GM21390 (cell line): ENCODE measurements around the gene TRIM46.
A peak's percentile ranks its signal among the peaks of the same experiment; 100 is the strongest.

Experiments used
- ATAC-seq: cut with Tn5 transposase; IDR thresholded peaks from one replicate; pipeline ENCODE4 v1.9.1; 2021; ENCODE audit not compliant: unreplicated experiment

TRIM46 gene, protein sequence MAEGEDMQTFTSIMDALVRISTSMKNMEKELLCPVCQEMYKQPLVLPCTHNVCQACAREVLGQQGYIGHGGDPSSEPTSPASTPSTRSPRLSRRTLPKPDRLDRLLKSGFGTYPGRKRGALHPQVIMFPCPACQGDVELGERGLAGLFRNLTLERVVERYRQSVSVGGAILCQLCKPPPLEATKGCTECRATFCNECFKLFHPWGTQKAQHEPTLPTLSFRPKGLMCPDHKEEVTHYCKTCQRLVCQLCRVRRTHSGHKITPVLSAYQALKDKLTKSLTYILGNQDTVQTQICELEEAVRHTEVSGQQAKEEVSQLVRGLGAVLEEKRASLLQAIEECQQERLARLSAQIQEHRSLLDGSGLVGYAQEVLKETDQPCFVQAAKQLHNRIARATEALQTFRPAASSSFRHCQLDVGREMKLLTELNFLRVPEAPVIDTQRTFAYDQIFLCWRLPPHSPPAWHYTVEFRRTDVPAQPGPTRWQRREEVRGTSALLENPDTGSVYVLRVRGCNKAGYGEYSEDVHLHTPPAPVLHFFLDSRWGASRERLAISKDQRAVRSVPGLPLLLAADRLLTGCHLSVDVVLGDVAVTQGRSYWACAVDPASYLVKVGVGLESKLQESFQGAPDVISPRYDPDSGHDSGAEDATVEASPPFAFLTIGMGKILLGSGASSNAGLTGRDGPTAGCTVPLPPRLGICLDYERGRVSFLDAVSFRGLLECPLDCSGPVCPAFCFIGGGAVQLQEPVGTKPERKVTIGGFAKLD

GRCh38 chr1:155173478-155174323, at the start of gene TRIM46:
Gene TRIM46 (plus strand): TSS chr1:155173849. CDS start chr1:155173967, 118 bp downstream.
- ATAC-seq, result no peak

DNA sequence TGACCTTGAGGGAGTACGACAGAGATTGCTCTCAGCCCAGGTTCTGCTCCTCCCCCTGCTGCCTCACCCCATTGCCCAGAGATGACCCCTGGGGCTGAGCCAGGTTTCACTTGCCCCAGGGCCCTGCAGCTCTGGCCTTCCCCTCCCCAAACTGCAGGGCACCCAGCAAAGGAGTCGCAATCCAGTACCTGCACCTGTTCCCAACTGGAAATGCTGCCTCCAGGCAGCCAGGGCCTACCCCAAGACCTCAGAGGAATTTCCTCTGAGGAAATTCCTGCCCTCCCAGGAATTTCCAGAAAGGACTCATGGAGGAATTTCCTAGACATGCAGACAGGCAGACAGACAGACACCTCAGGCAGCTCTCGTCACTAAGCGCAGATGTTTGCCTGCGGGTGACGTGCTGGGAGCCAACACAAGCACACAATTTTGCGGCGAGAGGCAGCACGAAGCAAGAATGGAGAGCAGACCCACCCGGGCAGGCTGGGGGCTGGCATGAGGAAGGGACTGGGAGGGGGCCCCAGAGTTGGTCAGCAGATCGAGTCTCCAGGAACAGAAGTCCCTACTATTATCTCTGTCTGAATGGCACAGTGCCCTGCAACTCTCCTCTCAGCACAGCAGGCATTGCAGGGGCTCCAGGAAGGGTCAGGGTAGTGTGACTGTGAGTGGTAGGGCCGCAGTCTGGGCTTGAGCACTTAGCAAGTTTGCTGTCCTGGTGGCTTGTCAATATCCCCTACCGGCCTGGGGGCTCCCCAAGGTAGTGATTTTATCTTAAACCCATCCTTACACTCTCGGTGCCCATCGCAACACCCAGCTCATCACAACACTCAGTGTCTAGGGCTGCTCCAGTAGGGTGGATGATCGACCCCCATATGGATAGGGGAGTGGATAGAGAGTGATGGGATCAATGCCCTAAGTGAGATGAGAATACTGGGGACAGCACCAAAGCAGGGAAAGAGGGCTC, 48.9 kb upstream of the TRIM46 start:
- no peak for ATAC-seq

- no peak for ATAC-seq
Observed at GRCh38 chr1:155125511-155125945, 48.1 kb upstream of the TRIM46 start.

GRCh38 chr1:155125946-155126555, 47.6 kb upstream of the TRIM46 start:
- no peak for ATAC-seq

DNA sequence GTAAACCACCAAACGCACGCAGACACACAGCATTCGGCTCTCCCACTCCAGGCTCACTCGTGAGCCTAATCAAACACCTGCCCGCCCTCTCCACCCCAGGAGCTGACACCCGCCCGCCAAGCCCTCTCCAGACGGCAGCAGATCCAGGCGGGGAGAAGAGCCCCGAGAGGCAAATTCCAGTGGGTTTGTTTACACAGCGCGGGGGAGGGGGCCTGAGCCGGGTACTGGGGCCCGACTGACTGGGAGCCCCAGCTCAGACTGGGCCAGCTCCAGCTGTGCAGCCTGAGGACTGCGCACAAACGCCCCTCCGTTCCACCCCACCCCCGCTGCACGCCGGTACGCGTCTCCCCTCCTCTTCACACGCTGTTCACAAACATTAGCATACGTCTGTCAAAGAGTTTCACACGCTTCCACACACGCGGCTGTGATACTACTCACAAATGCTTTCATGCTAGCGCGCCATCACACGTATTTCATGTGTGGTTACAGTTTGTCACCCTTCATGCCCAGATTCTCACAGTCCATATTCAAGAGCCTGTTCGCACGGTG, 47.0 kb upstream of the TRIM46 start:
- ATAC-seq, result no peak

GRCh38 chr1:155127105-155127966, 46.3 kb upstream of the TRIM46 start, which contains the start of gene EFNA1:
Gene EFNA1 (plus strand): TSS chr1:155127876. CDS start chr1:155127978, 102 bp downstream.
- ATAC-seq, result no peak

DNA sequence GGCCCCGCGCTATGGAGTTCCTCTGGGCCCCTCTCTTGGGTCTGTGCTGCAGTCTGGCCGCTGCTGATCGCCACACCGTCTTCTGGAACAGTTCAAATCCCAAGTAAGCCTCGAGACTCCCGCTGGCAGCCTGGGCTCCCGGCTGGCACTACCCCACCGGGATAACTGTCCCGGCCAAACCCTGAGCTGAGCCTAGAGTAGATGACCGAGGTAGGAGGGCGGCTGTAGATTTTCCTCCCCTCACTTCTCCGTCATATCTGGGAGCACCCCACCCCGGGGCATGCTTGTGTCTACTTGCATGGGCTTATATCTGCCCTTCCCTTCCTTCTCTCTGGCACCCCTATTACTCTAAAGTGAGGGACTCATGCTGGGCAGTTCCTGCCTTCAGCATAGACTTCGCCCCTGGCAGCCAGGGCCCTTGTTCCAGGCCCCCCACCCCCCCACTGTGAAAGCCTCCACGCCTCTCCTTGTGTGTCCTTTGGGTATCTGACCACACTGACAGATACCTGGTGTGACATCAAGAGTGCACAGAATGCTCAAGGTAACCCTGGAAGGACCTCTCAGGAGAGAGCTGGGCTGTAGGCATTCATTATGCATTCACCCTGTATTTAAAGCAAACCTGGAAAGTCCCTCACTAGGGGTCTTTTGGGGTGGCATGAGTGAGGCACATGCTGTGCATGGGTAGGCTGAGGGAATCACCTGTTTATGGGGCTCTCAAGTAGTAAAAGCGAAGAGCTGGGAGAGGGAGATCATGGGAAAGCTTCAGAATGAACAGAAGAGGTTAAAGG, 45.5 kb upstream of the TRIM46 start:
- no peak for ATAC-seq

GRCh38 chr1:155128755-155129473, 44.7 kb upstream of the TRIM46 start:
- ATAC-seq, result no peak

DNA sequence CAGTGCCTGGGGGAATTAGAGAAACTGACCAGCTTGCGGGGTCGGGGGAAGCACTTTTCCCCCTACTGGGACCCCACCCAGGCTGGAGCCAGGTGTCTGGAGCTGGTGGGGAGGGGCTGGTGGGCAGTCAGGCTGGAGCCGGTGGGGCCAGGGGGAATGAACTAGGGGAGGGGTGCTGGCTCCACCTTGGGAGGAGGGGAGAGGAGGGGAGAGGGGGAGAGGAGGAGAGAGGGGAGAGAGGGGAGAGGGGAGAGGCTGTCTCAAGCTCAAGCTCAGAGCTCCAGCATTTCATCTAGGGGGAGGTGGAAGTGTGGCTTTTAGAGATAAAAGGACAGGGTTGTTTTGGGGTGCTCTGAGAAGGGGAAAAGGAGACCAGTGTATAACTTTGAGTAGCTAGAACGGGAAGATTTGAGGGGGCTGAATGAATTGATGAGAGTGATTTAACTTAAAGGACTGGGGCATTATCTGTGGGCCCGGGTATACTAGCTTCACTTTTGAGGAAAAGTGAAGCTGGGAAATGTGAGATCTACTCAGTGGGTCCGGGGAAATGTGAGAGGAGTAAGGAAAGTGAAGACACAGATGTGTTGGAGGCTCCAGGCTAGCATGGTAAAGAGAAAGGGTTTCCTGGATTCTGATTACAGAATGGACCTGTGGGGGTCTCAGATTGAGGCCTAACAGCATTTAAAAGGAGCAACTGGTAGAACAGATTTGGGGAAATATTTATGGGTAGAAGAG, 43.2 kb upstream of the TRIM46 start:
- no peak for ATAC-seq

- ATAC-seq, result no peak
Observed at GRCh38 chr1:155131285-155131684, 42.4 kb upstream of the TRIM46 start.

- ATAC-seq, result no peak
Observed at GRCh38 chr1:155131856-155132255, 41.8 kb upstream of the TRIM46 start.

GRCh38 chr1:155133799-155134281, 39.8 kb upstream of the TRIM46 start:
- ATAC-seq, result no peak

DNA sequence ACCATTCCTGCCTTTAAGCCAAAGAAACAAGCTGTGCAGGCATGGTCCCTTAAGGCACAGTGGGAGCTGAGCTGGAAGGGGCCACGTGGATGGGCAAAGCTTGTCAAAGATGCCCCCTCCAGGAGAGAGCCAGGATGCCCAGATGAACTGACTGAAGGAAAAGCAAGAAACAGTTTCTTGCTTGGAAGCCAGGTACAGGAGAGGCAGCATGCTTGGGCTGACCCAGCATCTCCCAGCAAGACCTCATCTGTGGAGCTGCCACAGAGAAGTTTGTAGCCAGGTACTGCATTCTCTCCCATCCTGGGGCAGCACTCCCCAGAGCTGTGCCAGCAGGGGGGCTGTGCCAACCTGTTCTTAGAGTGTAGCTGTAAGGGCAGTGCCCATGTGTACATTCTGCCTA, 39.3 kb upstream of the TRIM46 start:
- ATAC-seq, result no peak

DNA sequence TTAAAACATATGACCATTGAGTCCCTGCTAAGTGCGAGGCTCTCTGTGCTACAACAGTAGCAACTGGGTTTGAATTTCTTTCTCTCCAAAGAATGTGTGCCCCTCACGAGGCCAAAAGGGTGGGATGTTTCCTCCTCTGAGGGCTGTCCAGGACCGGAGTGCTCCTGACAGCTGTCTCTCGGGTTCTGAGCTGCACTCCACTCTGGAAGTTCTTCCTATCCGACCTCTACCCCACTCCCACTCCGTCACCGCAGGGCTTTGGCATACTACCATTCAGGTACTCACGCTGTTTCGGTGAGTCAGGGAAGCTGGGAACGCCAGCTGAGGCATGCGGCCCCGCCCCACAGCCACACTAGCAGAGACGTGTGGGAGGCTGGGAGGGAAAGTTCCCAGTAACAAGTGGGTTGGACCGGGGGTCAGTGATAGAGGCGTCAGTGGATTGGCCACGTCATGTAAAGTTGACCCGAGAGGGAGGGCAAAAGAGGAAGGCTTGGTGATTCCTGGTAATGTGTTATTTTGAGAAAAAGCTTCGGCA, 38.7 kb upstream of the TRIM46 start:
- ATAC-seq, result no peak

DNA sequence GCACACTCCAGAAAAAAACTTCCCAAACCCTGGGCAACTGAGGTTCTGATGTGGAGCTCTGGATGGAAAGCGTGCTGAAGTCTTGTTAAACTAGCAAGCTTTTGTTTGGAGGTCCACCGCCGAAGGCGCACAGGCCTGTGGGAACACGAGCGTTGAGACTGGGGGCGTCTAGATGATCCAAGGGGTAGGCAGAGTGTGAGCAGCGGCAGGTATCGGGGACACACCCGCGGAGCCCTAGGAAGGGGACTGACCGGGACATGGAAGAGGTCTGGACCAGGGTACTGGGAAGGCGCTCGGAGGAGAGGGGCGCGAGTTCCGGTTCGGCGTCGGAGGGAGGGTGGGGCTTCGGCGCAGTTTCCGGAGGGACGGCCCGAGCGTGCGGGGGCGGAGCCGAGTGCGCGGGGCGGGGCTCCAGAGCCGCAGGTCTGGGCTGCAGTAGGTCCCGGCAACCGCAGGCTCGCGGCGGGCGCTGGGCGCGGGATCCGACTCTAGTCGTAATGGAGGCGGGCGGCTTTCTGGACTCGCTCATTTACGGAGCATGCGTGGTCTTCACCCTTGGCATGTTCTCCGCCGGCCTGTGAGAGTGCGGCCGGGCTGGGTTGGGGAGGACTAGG, 38.1 kb upstream of the TRIM46 start, which contains the start of gene SLC50A1:
Gene SLC50A1, plus strand, starts transcription at position 438 of the 614 bp plus-strand sequence. Its CDS starts 60 bp downstream, at position 498.
- peak; percentile 68 for ATAC-seq
